PC-9 (cell line): ENCODE measurements around the gene CADM2. TPM values are rescaled to one million over a fixed set of nuclear protein-coding genes. Genes with fewer than 3 reads are reported as not detected.

Experiments
- BruUV-seq: library from RNA; stranded (reverse); fragments of 400-500 nt; replicated peaks from 2 replicates; lab custom pipeline; 2021; lab: Mats Ljungman, UMichigan
- CTCF ChIA-PET: fragments of 300-600 bp; sonication (Branson Sonifier 250); formaldehyde crosslinking; loops from one replicate; lab custom pipeline; 2022; ENCODE audit warnings: antibody characterized with exemption; lab: Charles Lee
- POLR2A ChIA-PET: fragments of 300-600 bp; sonication (Branson Sonifier 250); formaldehyde crosslinking; loops from one replicate; lab custom pipeline; 2022; ENCODE audit warnings: antibody characterized with exemption; ENCODE audit not compliant: unreplicated experiment; lab: Charles Lee
- DNase-seq, 2 experiments: peaks; one replicate each; pipeline versions ENCODE4 v3.0.0 to v3.0.0-alpha.2; 2015 to 2022; ENCODE audit warnings: mixed read lengths in 1 of 2
- H2AFZ ChIP-seq: fragments of 200-600 bp; sonication (generic); 2 replicates; pipeline ENCODE4 v1.8.1; 2017; ENCODE audit warnings: antibody characterized with exemption
- H3F3A ChIP-seq: fragments of 200-600 bp; sonication (generic); 2 replicates; pipeline ENCODE4 v1.8.1; 2017; ENCODE audit warnings: antibody characterized with exemption, mild to moderate bottlenecking, low read depth; ENCODE audit not compliant: insufficient read depth
- H3K27ac ChIP-seq: fragments of 200-600 bp; sonication (generic); 2 replicates; pipeline ENCODE4 v1.6.1; 2016; ENCODE audit warnings: mixed run types
- H3K27me3 ChIP-seq: fragments of 200-600 bp; sonication (generic); 2 replicates; pipeline ENCODE4 v1.6.1; 2016; ENCODE audit warnings: low read depth, mixed run types; ENCODE audit not compliant: insufficient read depth
- H3K36me3 ChIP-seq: fragments of 200-600 bp; sonication (generic); 2 replicates; pipeline ENCODE4 v1.6.1; 2016; ENCODE audit warnings: low read depth, mixed run types
- H3K4me1 ChIP-seq: fragments of 200-600 bp; sonication (generic); replicated peaks from 2 replicates; pipeline ENCODE4 v1.6.1; 2016; ENCODE audit warnings: mixed run types; ENCODE audit not compliant: insufficient read depth
- H3K4me2 ChIP-seq: fragments of 200-600 bp; sonication (generic); 2 replicates; pipeline ENCODE4 v1.6.1; 2017; ENCODE audit warnings: mixed run types
- H3K4me3 ChIP-seq: fragments of 200-600 bp; sonication (generic); 2 replicates; pipeline ENCODE4 v1.6.1; 2016; ENCODE audit warnings: mixed run types
- H3K79me2 ChIP-seq: fragments of 200-600 bp; sonication (generic); 2 replicates; pipeline ENCODE4 v1.6.1; 2017; ENCODE audit warnings: low read depth, mixed run types
- H3K9me2 ChIP-seq: fragments of 200-600 bp; sonication (generic); 2 replicates; pipeline ENCODE4 v1.8.1; 2017; ENCODE audit warnings: mild to moderate bottlenecking; ENCODE audit not compliant: insufficient read depth
- H3K9me3 ChIP-seq: fragments of 200-600 bp; sonication (generic); 2 replicates; pipeline ENCODE4 v1.8.1; 2016; ENCODE audit warnings: low read depth; ENCODE audit not compliant: insufficient read depth
- H4K20me1 ChIP-seq: fragments of 200-600 bp; sonication (generic); 2 replicates; pipeline ENCODE4 v1.8.1; 2017; ENCODE audit not compliant: insufficient read depth
- EZH2 ChIP-seq: fragments of 200-600 bp; sonication (generic); IDR thresholded peaks from 2 replicates; pipeline ENCODE4 v1.8.0; 2017; ENCODE audit warnings: antibody characterized with exemption, low read depth
- intact Hi-C: fragments of 100-400 bp; cut with micrococcal nuclease; formaldehyde crosslinking; loops from one replicate; pipeline ENCODE4 v1.10.0; 2022; ENCODE audit not compliant: unreplicated experiment
- total RNA-seq: library from RNA; stranded (reverse); gene quantifications from 2 replicates; pipeline ENCODE4 v1.2.3, GENCODE V29; 2021
- TF ChIP-seq, protein P1 (sequence below): fragments of 200-600 bp; sonication (generic); conservative IDR thresholded peaks from 2 replicates; pipeline ENCODE4 v1.6.1; 2017; ENCODE audit warnings: mixed run types, antibody characterized with exemption, mild to moderate bottlenecking, moderate library complexity

Gene CADM2
- total RNA-seq, 1 experiment from 2014 or later, result 0.59 TPM

GRCh38 chr3:85397434-85397833, 438.6 kb downstream of the CADM2 start:
- DNase-seq, result no peak
- no peak overlapping the region for H3K4me2 ChIP-seq
- intact Hi-C loops, result no loop called here
- no peak overlapping the region for H3K27ac ChIP-seq
- H3K4me1 ChIP-seq, result no peaks in the 10 kb centered on the region
- no peaks in the 10 kb centered on the region for H3K27me3 ChIP-seq
- no peak overlapping the region for H3K4me3 ChIP-seq
- no peaks in the 10 kb centered on the region for H3K9me3 ChIP-seq
- no peaks in the 10 kb centered on the region for H3K79me2 ChIP-seq
- H4K20me1 ChIP-seq, result no peaks in the 10 kb centered on the region
- BruUV-seq, result no TSS peak
- H3K9me2 ChIP-seq, result no peaks in the 10 kb centered on the region
- no peaks in the 10 kb centered on the region for H3F3A ChIP-seq
- no peaks in the 10 kb centered on the region for H3K36me3 ChIP-seq
- no peak for TF ChIP-seq EZH2
- TF ChIP-seq, protein P1, sequence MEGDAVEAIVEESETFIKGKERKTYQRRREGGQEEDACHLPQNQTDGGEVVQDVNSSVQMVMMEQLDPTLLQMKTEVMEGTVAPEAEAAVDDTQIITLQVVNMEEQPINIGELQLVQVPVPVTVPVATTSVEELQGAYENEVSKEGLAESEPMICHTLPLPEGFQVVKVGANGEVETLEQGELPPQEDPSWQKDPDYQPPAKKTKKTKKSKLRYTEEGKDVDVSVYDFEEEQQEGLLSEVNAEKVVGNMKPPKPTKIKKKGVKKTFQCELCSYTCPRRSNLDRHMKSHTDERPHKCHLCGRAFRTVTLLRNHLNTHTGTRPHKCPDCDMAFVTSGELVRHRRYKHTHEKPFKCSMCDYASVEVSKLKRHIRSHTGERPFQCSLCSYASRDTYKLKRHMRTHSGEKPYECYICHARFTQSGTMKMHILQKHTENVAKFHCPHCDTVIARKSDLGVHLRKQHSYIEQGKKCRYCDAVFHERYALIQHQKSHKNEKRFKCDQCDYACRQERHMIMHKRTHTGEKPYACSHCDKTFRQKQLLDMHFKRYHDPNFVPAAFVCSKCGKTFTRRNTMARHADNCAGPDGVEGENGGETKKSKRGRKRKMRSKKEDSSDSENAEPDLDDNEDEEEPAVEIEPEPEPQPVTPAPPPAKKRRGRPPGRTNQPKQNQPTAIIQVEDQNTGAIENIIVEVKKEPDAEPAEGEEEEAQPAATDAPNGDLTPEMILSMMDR, result no peak
- H2AFZ ChIP-seq, result no peak overlapping the region
- CTCF ChIA-PET, result no interaction called here
- POLR2A ChIA-PET, result no interaction called here

GRCh38 chr3:85426121-85426520, 467.3 kb downstream of the CADM2 start:
- no peak overlapping the region for H3K27ac ChIP-seq
- no peaks in the 10 kb centered on the region for H3K36me3 ChIP-seq
- no peaks in the 10 kb centered on the region for H3K27me3 ChIP-seq
- no TSS peak for BruUV-seq
- H3K9me2 ChIP-seq, result no peaks in the 10 kb centered on the region; the same call in 1 of the 2 replicates
- H3K4me3 ChIP-seq, result no peak overlapping the region
- H3K79me2 ChIP-seq, result no peaks in the 10 kb centered on the region
- H2AFZ ChIP-seq, result no peak overlapping the region
- ChIA-PET CTCF (no interaction called here), POLR2A (no interaction called here)
- no peaks in the 10 kb centered on the region for H4K20me1 ChIP-seq
- no peak overlapping the region for H3K4me2 ChIP-seq
- no peak for TF ChIP-seq EZH2
- TF ChIP-seq, protein P1, result no peak
- H3F3A ChIP-seq, result no peaks in the 10 kb centered on the region; the same call in 1 of the 2 replicates
- DNase-seq, result no peak
- H3K4me1 ChIP-seq, result no peaks in the 10 kb centered on the region
- intact Hi-C loops, result no loop called here
- H3K9me3 ChIP-seq, result no peaks in the 10 kb centered on the region

DNA sequence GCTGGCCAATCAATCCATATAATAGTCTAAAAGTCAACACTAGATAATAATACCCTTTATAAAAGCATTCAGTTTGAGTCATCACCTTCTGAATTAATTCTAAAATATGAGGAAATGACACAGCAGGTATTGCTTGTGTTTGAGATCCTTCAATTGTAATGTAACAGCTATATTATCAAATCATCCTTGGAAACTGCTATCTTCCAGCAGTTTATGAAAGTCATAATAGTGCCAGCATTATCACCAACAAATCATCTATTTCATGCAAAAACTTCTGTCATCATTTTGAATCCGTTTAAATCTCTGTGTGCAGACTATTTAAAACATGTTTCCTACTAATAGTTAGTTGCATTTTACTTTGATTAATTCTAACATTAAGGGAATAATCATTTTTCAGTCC, 468.7 kb downstream of the CADM2 start:
- Histone ChIP-seq H2AFZ (no peak overlapping the region), H3K79me2 (no peaks in the 10 kb centered on the region), H3K4me1 (no peaks in the 10 kb centered on the region), H3K9me3 (no peaks in the 10 kb centered on the region), H3F3A (no peaks in the 10 kb centered on the region), H3K27ac (no peak overlapping the region), H3K4me3 (no peak overlapping the region), H4K20me1 (no peaks in the 10 kb centered on the region), H3K27me3 (no peaks in the 10 kb centered on the region), H3K4me2 (no peak overlapping the region), H3K9me2 (no peaks in the 10 kb centered on the region; the same call in 1 of the 2 replicates), H3K36me3 (no peaks in the 10 kb centered on the region)
- ChIA-PET POLR2A (no interaction called here), CTCF (no interaction called here)
- BruUV-seq, result no TSS peak
- TF ChIP-seq EZH2, result no peak
- TF ChIP-seq, protein P1, result no peak
- intact Hi-C loops, result no loop called here
- DNase-seq, result no peak
